ENCODE results near the gene CCDC154.

DNA sequence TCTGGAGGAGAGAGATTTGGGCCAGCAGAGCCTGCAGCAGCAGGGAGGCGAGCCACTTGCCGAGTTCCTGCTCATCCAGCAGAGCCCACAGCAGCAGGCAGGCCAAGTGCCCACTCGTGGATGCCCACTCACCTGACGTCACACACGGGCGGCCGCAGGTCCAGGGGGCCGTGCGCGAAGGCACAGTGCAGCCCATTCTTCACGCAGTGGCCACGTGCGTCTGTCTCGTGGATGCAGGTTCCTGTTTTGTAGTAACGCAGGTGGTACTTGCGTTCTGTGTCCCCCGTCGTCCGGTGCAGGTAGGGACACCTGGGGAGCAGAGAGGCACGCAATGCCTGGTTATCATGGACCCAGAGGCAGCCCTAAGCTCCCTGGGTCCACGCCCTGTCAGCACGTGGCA is 41.3 kb downstream of the CCDC154 start:
- TF ChIP-seq, protein P1, sequence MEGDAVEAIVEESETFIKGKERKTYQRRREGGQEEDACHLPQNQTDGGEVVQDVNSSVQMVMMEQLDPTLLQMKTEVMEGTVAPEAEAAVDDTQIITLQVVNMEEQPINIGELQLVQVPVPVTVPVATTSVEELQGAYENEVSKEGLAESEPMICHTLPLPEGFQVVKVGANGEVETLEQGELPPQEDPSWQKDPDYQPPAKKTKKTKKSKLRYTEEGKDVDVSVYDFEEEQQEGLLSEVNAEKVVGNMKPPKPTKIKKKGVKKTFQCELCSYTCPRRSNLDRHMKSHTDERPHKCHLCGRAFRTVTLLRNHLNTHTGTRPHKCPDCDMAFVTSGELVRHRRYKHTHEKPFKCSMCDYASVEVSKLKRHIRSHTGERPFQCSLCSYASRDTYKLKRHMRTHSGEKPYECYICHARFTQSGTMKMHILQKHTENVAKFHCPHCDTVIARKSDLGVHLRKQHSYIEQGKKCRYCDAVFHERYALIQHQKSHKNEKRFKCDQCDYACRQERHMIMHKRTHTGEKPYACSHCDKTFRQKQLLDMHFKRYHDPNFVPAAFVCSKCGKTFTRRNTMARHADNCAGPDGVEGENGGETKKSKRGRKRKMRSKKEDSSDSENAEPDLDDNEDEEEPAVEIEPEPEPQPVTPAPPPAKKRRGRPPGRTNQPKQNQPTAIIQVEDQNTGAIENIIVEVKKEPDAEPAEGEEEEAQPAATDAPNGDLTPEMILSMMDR (IDR thresholded peaks at IDR 0.05), result no peak
- no peak for TF ChIP-seq POLR2A (IDR thresholded peaks at IDR 0.05)

All from right lobe of liver (tissue), 4 donors.